Measurements from ENCODE around the gene DHTKD1. TPM values are rescaled to one million over a fixed set of nuclear protein-coding genes. Genes with fewer than 3 reads are reported as not detected.

DHTKD1 gene
- total RNA-seq, 2 experiments from 2014 or later: 5.1 to 5.3 TPM

DNA sequence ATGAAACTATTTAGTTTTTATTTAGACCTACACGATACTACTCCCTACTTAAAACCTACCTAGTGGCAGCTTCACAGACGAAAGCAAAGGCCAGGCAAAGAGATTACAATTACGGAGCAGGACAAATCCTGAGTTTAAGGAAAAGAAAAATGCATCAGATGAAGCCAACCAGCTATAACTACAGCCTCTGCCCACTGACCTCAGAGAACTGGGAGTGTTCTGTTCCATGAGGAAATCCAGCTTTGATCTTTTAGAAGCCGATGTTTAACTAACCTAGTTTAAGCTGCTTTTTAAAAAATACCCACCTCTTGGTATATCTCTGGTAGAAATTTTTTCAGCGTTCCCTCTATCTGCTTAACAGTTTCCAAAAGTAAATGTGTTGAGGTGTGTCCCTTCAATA is 23.2 kb upstream of the DHTKD1 start:
- Mint-ChIP-seq H3K9me3 (peaks cover 2% of the 10 kb centered on the region), H3K4me3 (peak overlapping the region; percentile 50), H3K36me3 (ENCODE audit: low read depth) (peaks cover 15% of the 10 kb centered on the region), H3K27ac (no peak overlapping the region), H3K4me1 (ENCODE audit: low read depth) (peaks cover 23% of the 10 kb centered on the region), H3K27me3 (no peaks in the 10 kb centered on the region)
- H3K27me3 ChIP-seq (ENCODE audit: control insufficient read depth in 1 of 2, insufficient read depth in 2 of 2, low read length in 2 of 2): no peaks in the 10 kb centered on the region
- TF ChIP-seq, protein P1, sequence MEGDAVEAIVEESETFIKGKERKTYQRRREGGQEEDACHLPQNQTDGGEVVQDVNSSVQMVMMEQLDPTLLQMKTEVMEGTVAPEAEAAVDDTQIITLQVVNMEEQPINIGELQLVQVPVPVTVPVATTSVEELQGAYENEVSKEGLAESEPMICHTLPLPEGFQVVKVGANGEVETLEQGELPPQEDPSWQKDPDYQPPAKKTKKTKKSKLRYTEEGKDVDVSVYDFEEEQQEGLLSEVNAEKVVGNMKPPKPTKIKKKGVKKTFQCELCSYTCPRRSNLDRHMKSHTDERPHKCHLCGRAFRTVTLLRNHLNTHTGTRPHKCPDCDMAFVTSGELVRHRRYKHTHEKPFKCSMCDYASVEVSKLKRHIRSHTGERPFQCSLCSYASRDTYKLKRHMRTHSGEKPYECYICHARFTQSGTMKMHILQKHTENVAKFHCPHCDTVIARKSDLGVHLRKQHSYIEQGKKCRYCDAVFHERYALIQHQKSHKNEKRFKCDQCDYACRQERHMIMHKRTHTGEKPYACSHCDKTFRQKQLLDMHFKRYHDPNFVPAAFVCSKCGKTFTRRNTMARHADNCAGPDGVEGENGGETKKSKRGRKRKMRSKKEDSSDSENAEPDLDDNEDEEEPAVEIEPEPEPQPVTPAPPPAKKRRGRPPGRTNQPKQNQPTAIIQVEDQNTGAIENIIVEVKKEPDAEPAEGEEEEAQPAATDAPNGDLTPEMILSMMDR (IDR thresholded peaks at IDR 0.05): no peak
- DNase-seq (no peak), ATAC-seq (ENCODE audit: poor library complexity) (no peak)
- ChIA-PET CTCF (interaction anchor here (1.3 to 1.5 kb wide), 2 partner anchors 18 to 85 kb away, joined by 3 read pairs; no protein-coding TSS in a partner anchor), POLR2A (no interaction called here)
- H3K27ac ChIP-seq (ENCODE audit: low read depth in 1 of 2, low read length in 2 of 2): no peak overlapping the region
- peaks cover 17% of the 10 kb centered on the region for H3K4me1 ChIP-seq (ENCODE audit: insufficient read depth, low read length)
- no peaks in the 10 kb centered on the region for H3K36me3 ChIP-seq (ENCODE audit: insufficient read depth, low read length)
- no peaks in the 10 kb centered on the region for H3K9me3 ChIP-seq (ENCODE audit: control insufficient read depth in 1 of 2, insufficient read depth in 1 of 2, low read length in 2 of 2)
- intact Hi-C loops (cut with DNase I, micrococcal nuclease): loop anchor here in 1 of 2 experiments (1.0 to 10.0 kb wide), 2 partner anchors 22 to 299 kb away; partner anchors contain the start of gene CAMK1D
- H3K4me3 ChIP-seq (ENCODE audit: low read length): no peak overlapping the region

DNA sequence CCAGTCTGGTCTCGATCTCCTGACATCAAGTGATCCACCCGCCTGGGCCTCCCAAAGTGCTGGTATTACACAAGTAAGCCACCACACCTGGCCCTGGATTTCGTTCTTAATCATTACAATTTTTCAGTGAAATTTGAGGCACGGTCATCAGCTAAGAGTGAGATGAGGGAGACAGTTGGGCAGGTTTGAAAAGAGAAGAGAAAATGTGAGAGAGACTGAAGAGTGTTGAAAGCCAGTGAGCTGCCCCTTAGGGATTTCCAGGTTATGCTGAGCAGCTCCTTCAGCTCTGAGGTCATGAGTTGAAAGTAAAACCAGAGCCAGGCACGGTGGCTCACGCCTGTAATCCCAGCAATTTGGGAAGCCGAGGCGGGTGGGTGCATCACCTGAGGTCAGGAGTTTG is 20.2 kb upstream of the DHTKD1 start:
- Histone ChIP-seq H3K27me3 (ENCODE audit: control insufficient read depth in 1 of 2, insufficient read depth in 2 of 2, low read length in 2 of 2) (no peaks in the 10 kb centered on the region), H3K27ac (ENCODE audit: low read depth in 1 of 2, low read length in 2 of 2) (no peak overlapping the region), H3K4me3 (ENCODE audit: low read length) (no peak overlapping the region), H3K4me1 (ENCODE audit: insufficient read depth, low read length) (peaks cover 5% of the 10 kb centered on the region), H3K36me3 (ENCODE audit: insufficient read depth, low read length) (no peaks in the 10 kb centered on the region), H3K9me3 (ENCODE audit: control insufficient read depth in 1 of 2, insufficient read depth in 1 of 2, low read length in 2 of 2) (no peaks in the 10 kb centered on the region)
- H3K36me3 Mint-ChIP-seq (ENCODE audit: low read depth): no peaks in the 10 kb centered on the region
- intact Hi-C loops (cut with DNase I, micrococcal nuclease): loop anchor here in 1 of 2 experiments (1.0 to 10.0 kb wide), 2 partner anchors 17 to 296 kb away; partner anchors contain the start of gene CAMK1D
- POLR2A ChIA-PET: no interaction called here
- no peak overlapping the region for H3K4me3 Mint-ChIP-seq
- peaks cover under 1% of the 10 kb centered on the region for H3K4me1 Mint-ChIP-seq (ENCODE audit: low read depth)
- DNase-seq: no peak
- no peaks in the 10 kb centered on the region for H3K9me3 Mint-ChIP-seq
- ATAC-seq (ENCODE audit: poor library complexity): no peak
- TF ChIP-seq, protein P1 (IDR thresholded peaks at IDR 0.05): no peak
- no peak overlapping the region for H3K27ac Mint-ChIP-seq
- CTCF ChIA-PET: no interaction called here
- H3K27me3 Mint-ChIP-seq: no peaks in the 10 kb centered on the region

DNA sequence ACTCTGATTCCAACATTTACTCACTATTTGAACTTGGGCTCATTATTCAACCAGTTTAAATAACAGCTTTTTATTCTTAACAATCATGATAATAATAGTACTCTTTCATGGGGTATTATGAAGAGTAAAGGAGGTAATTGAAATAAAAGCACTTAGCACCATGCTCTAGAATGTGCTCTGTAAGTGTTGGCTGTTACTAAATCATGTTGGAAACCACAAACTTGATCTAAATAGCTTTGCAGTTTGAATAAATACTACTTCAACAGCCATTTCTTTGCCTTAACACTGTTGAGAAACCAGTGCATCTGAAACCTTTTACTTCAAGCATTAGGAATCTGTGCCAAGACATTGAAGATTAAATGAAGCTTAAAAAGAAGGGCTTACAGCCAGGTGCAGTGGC is 18.2 kb upstream of the DHTKD1 start:
- Histone ChIP-seq H3K9me3 (ENCODE audit: control insufficient read depth in 1 of 2, insufficient read depth in 1 of 2, low read length in 2 of 2) (no peaks in the 10 kb centered on the region), H3K4me1 (ENCODE audit: insufficient read depth, low read length) (peaks cover 5% of the 10 kb centered on the region), H3K27me3 (ENCODE audit: control insufficient read depth in 1 of 2, insufficient read depth in 2 of 2, low read length in 2 of 2) (no peaks in the 10 kb centered on the region), H3K27ac (ENCODE audit: low read depth in 1 of 2, low read length in 2 of 2) (no peak overlapping the region), H3K36me3 (ENCODE audit: insufficient read depth, low read length) (no peaks in the 10 kb centered on the region), H3K4me3 (ENCODE audit: low read length) (no peak overlapping the region)
- Mint-ChIP-seq H3K36me3 (ENCODE audit: low read depth) (no peaks in the 10 kb centered on the region), H3K4me1 (ENCODE audit: low read depth) (no peaks in the 10 kb centered on the region), H3K27ac (no peak overlapping the region), H3K4me3 (no peak overlapping the region), H3K9me3 (no peaks in the 10 kb centered on the region), H3K27me3 (no peaks in the 10 kb centered on the region)
- intact Hi-C loops (cut with DNase I, micrococcal nuclease): no loop called here
- DNase-seq: no peak
- ATAC-seq (ENCODE audit: poor library complexity): no peak
- CTCF ChIA-PET: no interaction called here
- POLR2A ChIA-PET: no interaction called here
- TF ChIP-seq, protein P1 (IDR thresholded peaks at IDR 0.05): no peak

All from CD4-positive, alpha-beta T cell (primary cell).